ENCODE data around the gene GIGYF2. TPM values are rescaled to one million over a fixed set of nuclear protein-coding genes. Genes with fewer than 3 reads are reported as not detected.

The GIGYF2 gene
- total RNA-seq, 1 donor from 2014 or later = 71.8 TPM

DNA sequence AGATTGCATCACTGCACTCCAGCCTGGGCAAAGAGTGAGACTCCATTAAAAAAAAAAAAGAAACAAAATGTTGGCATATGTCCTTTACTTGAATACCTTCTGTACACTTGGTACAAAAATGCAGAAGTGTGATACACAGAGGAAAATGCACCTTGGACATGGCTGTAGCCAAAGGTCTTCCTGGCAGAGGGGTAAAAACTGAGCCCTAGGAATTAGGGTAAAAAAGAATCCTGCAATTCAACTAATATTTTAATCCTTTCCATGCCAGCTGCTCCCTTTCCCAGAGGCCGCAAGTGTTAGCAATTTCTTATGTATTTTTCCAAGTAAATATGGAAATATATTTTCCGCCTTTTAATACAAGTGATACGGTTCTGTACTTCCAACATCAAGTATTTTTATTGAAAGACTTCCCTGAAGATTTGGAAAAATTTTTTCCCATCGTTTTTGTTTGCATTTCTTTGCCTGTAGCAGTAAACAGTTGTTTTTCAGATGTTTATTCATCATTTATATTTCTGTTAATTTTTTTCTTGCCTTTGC, 53.1 kb downstream of the GIGYF2 start:
- intact Hi-C loops (cut with micrococcal nuclease) = no loop called here

- intact Hi-C loops (cut with micrococcal nuclease) = no loop called here
Measured at GRCh38 chr2:232757905-232758304, 60.8 kb downstream of the GIGYF2 start.

GRCh38 chr2:232761301-232761907, 64.3 kb downstream of the GIGYF2 start:
- intact Hi-C loops (cut with micrococcal nuclease) = loop anchor here (2.0 to 5.0 kb wide), 2 partner anchors 267 to 491 kb away; partner anchors contain the start of gene ATG16L1

- intact Hi-C loops (cut with micrococcal nuclease) = no loop called here
Measured at GRCh38 chr2:232767866-232768265, 70.7 kb downstream of the GIGYF2 start.

- intact Hi-C loops (cut with micrococcal nuclease) = no loop called here
Measured at GRCh38 chr2:232770207-232770606, 73.1 kb downstream of the GIGYF2 start.

DNA sequence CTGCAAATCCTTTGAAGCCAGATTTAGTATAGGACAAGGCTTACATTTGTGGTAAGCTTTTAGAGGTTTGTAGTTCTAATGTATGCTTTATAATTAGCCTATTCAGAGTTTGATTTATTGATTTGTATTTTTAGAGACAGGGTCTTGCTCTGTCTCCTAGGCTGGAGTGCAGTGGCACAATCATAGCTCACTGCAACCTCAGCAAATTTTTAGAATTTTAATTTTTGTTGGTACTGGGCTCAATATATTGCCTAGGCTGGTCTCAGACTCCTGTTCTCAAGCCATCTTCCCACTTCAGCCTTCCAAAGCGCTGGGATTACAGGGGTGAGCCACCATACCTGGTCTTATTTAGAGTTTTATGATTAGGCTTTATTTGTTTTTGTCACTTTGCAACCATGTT, 74.7 kb downstream of the GIGYF2 start:
- intact Hi-C loops (cut with micrococcal nuclease) = no loop called here

DNA sequence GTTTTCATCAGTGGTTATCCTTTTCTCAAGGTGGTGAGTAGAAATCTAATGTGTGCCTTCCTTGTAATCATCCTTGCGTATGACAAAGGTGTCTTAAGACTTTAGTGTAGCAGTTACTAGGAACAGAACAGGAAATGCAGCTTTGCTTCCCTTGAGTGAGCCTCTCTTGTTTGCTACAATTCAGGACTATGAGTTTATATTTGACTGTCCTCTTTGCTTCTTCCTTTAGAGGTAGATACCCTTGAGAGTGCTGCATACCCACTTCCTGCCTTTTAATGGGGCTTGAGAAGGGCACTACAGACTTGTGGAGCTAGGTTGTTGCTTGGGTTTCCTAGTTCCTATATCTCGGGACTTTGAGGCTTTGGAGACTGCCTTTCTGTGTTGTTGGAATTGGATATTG, 75.4 kb downstream of the GIGYF2 start:
- intact Hi-C loops (cut with micrococcal nuclease) = no loop called here

DNA sequence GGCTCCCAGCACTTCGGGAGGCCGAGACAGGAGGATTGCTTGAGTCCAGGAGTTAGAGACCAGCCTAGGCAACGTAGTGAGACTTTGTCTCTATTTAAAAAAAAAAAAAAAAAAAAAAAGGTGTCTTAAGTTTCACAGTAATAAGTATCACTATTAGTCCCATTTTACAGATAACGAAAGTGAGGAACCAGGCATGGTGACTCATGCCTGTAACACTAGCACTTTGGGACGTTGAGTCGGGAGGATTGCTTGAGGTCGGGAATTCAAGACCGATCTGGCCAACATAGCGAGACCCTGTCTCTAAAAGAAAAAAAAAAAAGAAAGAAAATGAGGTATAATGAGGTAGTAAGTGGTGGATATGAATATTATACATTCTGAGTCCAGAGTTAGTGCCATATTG, 76.7 kb downstream of the GIGYF2 start:
- intact Hi-C loops (cut with micrococcal nuclease) = no loop called here

DNA sequence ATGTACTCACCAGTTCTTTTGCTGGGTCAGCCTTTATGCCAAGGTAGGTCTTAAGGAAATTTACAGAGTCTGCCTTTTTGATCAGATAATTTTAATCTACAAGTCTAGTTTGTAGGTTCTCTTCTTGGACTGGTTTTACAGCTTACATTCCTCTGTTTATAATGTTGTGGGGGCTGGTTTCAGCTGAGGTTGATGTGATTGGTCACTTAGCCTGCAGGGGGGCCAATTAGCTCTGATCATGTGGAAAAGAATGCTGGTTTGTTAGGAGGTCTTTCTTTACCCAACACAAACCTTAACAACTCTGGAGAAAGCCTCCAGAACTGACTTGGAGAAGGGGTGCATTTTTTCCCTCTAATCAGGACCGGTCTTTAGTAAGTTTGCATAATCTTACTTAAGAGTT, 79.3 kb downstream of the GIGYF2 start, which contains the start of gene KCNJ13:
Gene KCNJ13, minus strand, starts transcription at position 131 of the 400 bp plus-strand sequence. CDS start 5,203 bp downstream, outside the sequence.
- intact Hi-C loops (cut with micrococcal nuclease) = no loop called here

DNA sequence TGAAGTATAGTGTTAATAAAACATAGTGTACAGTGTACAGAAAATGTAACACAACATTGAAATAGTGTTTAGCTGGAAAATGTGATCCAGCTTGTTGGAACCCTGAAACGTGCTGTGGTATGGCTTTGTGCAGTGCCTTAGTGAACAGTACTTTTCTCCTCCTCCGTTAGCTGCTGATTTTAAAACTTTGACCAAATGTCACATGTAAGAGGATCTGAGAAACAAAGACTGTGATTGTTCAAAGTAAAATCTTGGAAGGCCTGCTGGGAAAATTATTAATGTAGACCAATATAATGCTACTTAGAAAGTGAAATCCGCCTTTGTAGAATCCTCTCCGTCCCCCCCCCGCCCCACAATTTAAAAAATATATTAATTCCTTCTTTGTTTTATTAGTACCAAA, 80.1 kb downstream of the GIGYF2 start:
- intact Hi-C loops (cut with micrococcal nuclease) = no loop called here

DNA sequence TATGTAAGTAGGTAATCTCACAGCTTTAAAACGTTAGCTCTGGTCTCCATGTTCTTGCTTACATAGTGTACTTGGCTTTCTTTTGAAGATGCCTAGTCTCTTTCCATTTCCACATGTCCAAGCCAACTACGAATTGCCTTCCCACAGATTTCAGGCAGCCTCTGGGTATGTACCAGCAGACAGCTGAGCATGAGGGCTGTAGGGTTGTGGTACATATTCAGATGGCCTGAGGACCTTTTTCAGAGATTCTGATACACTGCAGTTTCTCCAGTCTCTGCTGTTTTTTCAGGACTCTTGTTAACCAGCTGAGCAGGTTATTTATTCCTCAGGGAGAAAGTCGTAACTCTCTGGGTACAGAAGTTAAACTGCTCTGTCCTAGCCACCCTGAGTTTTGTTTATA, 82.3 kb downstream of the GIGYF2 start:
- intact Hi-C loops (cut with micrococcal nuclease) = no loop called here

DNA sequence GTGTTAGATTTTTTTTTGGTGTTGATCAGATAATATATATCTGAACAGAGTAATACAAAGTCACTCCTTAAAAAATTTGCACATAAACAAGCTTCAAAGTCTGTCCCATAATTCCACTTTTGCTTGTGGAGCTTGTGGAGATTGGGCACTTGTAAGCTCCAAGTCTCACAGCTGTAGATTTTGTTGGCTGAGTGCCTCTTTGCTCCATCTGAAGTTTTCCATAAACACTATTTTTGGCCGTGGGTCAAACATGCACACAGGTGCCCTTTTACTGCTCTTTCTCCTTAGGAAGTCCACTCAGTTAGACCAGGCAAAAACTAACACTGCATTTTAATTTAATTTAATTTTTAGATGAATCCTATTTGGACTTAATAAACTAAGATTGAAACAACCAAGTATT, 82.8 kb downstream of the GIGYF2 start:
- intact Hi-C loops (cut with micrococcal nuclease) = loop anchor here (5.0 kb wide), 3 partner anchors 57 to 302 kb away; partner anchors contain the start of gene GIGYF2

- intact Hi-C loops (cut with micrococcal nuclease) = loop anchor here (5.0 kb wide), 3 partner anchors 56 to 301 kb away; partner anchors contain the start of gene GIGYF2
Measured at GRCh38 chr2:232781765-232782164, 84.6 kb downstream of the GIGYF2 start.

DNA sequence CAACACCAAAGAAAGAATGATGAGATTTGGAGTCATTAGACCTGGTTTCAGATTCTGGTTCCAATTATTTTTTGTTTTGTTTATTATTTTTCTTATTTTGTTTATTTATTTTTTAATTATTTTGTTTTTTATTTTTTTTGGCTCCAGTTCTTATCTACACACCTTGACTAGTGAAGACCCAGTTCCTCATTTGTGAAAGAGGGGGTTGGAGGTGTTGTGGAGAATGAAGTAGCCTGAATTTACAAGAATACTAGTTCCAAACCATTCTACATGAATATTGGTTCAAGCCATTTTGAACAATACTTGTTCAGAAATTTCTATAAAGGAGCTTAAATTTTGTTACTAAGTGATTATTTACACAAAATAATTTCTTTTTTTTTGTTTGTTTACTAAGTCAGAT, 86.1 kb downstream of the GIGYF2 start:
- intact Hi-C loops (cut with micrococcal nuclease) = loop anchor here (5.0 kb wide), 3 partner anchors 54 to 299 kb away; partner anchors contain the start of gene GIGYF2

- intact Hi-C loops (cut with micrococcal nuclease) = no loop called here
Measured at GRCh38 chr2:232787806-232788205, 90.7 kb downstream of the GIGYF2 start.

GRCh38 chr2:232789082-232789481, 92.0 kb downstream of the GIGYF2 start:
- intact Hi-C loops (cut with micrococcal nuclease) = no loop called here

DNA sequence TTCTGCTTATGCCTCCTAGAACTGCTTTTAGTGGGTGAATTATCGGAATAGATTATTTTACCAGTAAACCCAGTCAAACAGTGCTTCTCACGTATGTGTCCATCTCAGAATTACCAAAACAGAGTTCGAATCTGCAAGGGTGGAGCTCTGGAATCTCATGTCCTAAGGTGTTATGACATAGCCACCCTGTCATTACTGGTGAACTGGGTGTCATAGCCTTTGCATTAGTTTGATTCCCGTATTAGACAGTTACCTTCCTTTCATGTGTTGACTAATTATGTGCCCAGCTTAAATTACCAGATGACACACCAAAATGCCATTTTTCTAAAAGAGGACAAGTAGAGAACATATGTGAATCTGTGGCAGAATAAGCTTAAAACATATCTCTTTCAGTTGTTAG, 94.4 kb downstream of the GIGYF2 start:
- intact Hi-C loops (cut with micrococcal nuclease) = no loop called here

GRCh38 chr2:232793271-232793670, 96.1 kb downstream of the GIGYF2 start:
- intact Hi-C loops (cut with micrococcal nuclease) = no loop called here

GRCh38 chr2:232794981-232795380, 97.8 kb downstream of the GIGYF2 start:
- intact Hi-C loops (cut with micrococcal nuclease) = no loop called here

GRCh38 chr2:232795920-232796319, 98.8 kb downstream of the GIGYF2 start:
- intact Hi-C loops (cut with micrococcal nuclease) = no loop called here

GRCh38 chr2:232798187-232798586, 101.1 kb downstream of the GIGYF2 start:
- intact Hi-C loops (cut with micrococcal nuclease) = no loop called here

DNA sequence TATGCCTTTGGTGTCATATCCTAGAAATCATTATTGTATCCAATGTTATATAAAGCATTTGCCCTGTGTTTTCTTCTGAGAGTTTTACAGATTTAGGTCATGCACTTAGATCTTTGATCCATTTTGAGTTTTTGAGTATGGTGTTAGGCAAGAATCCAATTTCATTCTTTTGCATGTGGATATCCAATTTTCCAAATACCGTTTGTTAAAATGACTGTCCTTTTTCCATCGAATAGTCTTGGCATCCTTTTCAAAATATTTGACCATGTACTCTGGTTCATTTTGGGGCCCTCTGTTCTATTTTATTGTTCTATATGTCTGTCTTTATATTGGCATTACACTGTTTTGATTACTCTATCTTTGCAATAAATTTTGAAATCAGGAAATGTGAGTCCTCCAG, 103.0 kb downstream of the GIGYF2 start:
- intact Hi-C loops (cut with micrococcal nuclease) = no loop called here

DNA sequence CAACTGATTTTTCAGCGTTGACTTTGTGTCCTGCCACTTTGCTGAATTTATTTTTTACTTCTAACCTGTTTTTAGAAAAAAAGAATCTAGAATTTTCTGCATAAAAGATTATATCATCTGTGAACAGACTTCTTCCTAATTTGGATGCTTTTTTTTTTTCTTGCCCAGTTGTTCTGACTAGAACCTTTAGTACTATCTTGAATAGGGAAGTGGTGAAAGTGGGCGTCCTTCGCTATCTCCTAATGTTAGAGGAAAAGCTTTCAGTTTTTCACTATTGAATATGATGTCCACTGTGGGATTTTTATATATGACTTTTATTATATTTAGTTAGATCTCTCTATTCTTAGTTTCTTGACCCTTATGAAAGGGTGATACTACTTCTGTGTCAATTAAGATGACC, 105.0 kb downstream of the GIGYF2 start:
- intact Hi-C loops (cut with micrococcal nuclease) = no loop called here
